Mesothelial cell of epicardium (in vitro differentiated cells): Measurements from ENCODE around the gene MAMLD1. TPM values are rescaled to one million over a fixed set of nuclear protein-coding genes. Genes with fewer than 3 reads are reported as not detected.

Experiments
- DNase-seq, 2 experiments: peaks; one replicate each; pipeline ENCODE4 v3.0.0; 2021; ENCODE audit warnings: low spot score in 2 of 2; ENCODE audit not compliant: unreplicated experiment in 2 of 2
- H3K27ac Mint-ChIP-seq: 2 replicates; pipeline ENCODE4 v1.8.0; 2021; ENCODE audit warnings: mixed read lengths
- H3K27me3 Mint-ChIP-seq: 2 replicates; pipeline ENCODE4 v1.8.0; 2021; ENCODE audit warnings: low read depth, mixed read lengths
- H3K36me3 Mint-ChIP-seq: 2 replicates; pipeline ENCODE4 v1.8.0; 2021; ENCODE audit warnings: mixed read lengths
- H3K4me1 Mint-ChIP-seq: 2 replicates; pipeline ENCODE4 v1.8.0; 2021; ENCODE audit warnings: mixed read lengths
- H3K4me3 Mint-ChIP-seq: 2 replicates; pipeline ENCODE4 v1.8.0; 2021; ENCODE audit warnings: mild to moderate bottlenecking, moderate library complexity, mixed read lengths
- H3K9me3 Mint-ChIP-seq: 2 replicates; pipeline ENCODE4 v1.8.0; 2021; ENCODE audit warnings: mixed read lengths
- CTCF ChIP-seq: fragments of 200-600 bp; sonication (generic); IDR thresholded peaks from one replicate; pipeline ENCODE4 v1.5.0; 2021; ENCODE audit warnings: antibody characterized with exemption; ENCODE audit not compliant: unreplicated experiment
- total RNA-seq: library from RNA; stranded (reverse); gene quantifications from 3 replicates; pipeline ENCODE4 v1.2.1, GENCODE V29; 2021

MAMLD1 gene
- total RNA-seq, 1 donor from 2014 or later = 1.4 TPM

GRCh38 chrX:150324035-150324728 lies 38.9 kb upstream of the MAMLD1 start:
- Mint-ChIP-seq H3K36me3 (no peaks in the 10 kb centered on the region), H3K4me1 (no peaks in the 10 kb centered on the region), H3K9me3 (peaks cover 41% of the 10 kb centered on the region), H3K27me3 (peaks cover 10% of the 10 kb centered on the region), H3K4me3 (no peak overlapping the region), H3K27ac (no peak overlapping the region)
- no peak for TF ChIP-seq CTCF
- no peak for DNase-seq

GRCh38 chrX:150324919-150325318 lies 38.2 kb upstream of the MAMLD1 start:
- Mint-ChIP-seq H3K9me3 (peaks cover 41% of the 10 kb centered on the region), H3K36me3 (no peaks in the 10 kb centered on the region), H3K4me1 (no peaks in the 10 kb centered on the region), H3K4me3 (no peak overlapping the region), H3K27ac (no peak overlapping the region), H3K27me3 (peaks cover 13% of the 10 kb centered on the region)
- TF ChIP-seq CTCF = no peak
- DNase-seq = no peak

GRCh38 chrX:150326541-150327247 lies 36.4 kb upstream of the MAMLD1 start:
- no peaks in the 10 kb centered on the region for H3K4me1 Mint-ChIP-seq
- no peak overlapping the region for H3K27ac Mint-ChIP-seq
- no peak for TF ChIP-seq CTCF
- peaks cover 36% of the 10 kb centered on the region for H3K9me3 Mint-ChIP-seq
- no peak for DNase-seq
- no peak overlapping the region for H3K4me3 Mint-ChIP-seq
- no peaks in the 10 kb centered on the region for H3K36me3 Mint-ChIP-seq
- peaks cover 15% of the 10 kb centered on the region for H3K27me3 Mint-ChIP-seq

- Mint-ChIP-seq H3K9me3 (peaks cover 19% of the 10 kb centered on the region), H3K27ac (no peak overlapping the region), H3K4me3 (no peak overlapping the region), H3K4me1 (no peaks in the 10 kb centered on the region), H3K27me3 (peaks cover 15% of the 10 kb centered on the region), H3K36me3 (no peaks in the 10 kb centered on the region)
- no peak for DNase-seq
- no peak for TF ChIP-seq CTCF
Observed at GRCh38 chrX:150329282-150329681, 33.8 kb upstream of the MAMLD1 start.

GRCh38 chrX:150329868-150330267 lies 33.2 kb upstream of the MAMLD1 start:
- peaks cover 14% of the 10 kb centered on the region for H3K27me3 Mint-ChIP-seq
- H3K36me3 Mint-ChIP-seq = no peaks in the 10 kb centered on the region
- no peaks in the 10 kb centered on the region for H3K4me1 Mint-ChIP-seq
- H3K9me3 Mint-ChIP-seq = peaks cover 16% of the 10 kb centered on the region
- no peak for DNase-seq
- no peak for TF ChIP-seq CTCF
- no peak overlapping the region for H3K27ac Mint-ChIP-seq
- H3K4me3 Mint-ChIP-seq = no peak overlapping the region
